Suppressor macrophage treated with lipopolysaccharide for 1 hour (primary cell): Measurements from ENCODE around the gene CADM1.

Source experiments
- DNase-seq, 3 donors: peaks; one replicate each; pipeline ENCODE4 v3.0.0-alpha.2; 2020 to 2022

CADM1 gene

DNA sequence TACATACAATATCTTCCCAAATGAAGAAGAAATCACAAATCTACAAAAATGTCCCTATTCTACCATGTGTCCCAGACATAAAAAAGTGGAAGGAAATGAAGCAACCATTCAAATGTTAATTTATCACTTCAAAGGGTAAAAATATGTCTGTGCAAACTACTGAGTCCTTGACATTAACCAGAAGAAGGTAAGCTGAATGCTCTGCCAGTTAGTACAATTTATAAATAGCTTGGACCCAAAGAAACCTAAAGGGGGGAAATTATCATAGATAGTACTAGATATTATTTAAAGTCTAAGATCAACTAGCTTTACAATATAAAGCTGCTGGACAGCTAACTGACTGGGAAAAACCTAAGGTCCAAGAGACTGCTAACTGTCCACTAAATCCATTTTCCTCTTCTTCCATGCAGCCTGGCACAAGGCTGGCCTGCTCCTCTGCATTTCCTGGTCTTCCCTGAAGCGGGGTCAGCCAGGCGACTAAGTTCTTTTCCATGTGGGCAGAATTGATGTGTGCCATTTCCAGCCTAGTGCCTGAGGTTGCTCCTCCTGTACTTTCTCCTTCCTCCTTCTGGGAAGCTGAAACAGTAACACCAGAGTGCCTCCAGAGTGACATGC lies 190.9 kb downstream of the CADM1 start:
- no peak for DNase-seq

DNA sequence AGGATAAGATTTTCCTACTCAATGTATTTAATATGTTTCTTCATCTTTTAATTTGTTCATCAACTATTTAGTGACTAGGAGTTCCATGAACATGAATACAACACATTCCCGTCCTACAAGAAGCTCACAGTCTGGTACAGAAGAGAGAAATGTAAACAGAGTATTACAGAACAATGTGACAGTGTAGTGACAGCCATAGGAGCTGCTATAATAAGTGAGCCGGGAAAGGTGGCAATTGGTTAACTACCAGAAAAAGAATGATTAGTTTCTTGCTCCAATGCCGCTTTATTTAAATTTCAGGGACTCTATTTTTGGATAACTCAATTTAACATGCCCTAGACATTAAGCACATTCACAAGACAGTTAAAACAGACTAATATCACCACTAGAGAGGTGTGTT lies 192.3 kb downstream of the CADM1 start:
- no peak for DNase-seq

DNA sequence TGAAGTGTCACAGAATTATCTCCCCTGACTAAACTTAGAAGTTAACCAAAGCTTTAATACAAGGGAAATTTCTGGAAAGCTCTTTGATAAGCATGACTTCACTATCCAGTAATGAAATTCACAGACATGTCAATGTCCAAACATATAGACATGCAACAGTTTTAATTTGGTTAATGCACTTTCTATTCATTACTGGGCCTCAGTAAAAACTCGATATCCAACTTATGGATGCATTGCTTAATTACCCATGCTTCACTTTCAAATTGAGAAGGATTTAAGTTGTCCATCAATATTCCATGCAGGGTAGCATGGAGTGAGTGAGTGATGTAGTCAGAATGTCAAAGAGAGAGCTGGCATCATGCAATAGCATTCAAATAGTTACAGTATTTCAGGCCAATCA lies 197.5 kb downstream of the CADM1 start:
- DNase-seq = no peak

DNA sequence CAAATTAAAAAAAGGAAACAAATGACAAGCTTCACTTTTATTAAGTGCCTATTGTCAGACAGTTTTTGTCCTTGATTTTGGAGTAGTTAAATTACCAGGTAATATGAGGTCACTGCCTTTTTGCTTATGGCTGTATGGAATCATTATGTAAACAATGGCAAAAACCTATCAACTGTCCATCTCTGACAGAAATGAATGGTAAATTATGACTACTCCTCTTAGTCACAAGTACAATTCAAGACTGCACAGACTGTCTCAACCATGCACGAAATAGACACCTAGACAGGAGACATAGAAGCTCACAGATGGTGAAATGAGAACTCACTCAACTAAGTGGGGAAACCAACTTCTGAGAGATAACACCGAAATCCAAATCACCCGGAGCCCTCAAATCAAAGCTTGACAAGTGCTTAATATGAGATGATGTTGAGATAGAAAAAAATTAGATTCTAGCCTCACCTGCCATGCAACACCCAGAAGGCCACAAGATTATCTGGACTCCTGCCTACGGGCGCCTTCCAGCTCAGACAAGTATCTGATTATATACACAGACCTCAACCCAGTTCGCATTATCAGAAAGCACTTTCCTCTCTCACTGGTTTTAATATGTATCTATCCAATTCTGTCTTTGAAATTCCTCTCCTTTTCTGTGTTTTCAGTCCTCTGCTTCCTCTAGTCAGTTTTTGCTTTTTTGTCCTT lies 199.3 kb downstream of the CADM1 start:
- DNase-seq = no peak

DNA sequence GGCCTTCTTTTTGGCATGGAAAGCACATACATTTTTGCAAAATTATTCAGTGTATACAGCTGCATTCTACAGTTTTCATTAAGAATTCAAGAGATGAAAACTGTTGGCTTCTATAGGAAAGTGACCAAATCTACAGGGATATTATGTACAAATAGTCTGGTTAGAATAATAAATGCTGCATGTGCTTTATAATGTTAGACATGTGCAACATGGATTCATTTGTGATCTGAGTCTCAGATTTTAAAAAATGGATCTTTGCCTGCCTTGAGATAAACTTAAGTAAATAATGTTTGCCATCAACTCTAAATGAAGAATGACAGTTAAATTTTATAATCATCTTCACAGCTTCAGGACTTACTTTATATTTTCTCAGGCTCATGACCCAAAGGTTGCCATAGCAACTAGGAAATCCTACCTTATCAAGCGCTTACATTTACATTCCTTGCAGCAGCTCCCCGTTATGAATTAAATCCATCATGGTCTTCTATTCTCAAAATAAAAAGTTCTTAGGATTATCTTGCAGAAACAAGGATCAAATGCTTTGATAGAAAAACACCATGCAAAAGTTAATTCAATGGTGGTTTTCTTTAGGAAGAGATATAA lies 200.2 kb downstream of the CADM1 start:
- no peak for DNase-seq

DNA sequence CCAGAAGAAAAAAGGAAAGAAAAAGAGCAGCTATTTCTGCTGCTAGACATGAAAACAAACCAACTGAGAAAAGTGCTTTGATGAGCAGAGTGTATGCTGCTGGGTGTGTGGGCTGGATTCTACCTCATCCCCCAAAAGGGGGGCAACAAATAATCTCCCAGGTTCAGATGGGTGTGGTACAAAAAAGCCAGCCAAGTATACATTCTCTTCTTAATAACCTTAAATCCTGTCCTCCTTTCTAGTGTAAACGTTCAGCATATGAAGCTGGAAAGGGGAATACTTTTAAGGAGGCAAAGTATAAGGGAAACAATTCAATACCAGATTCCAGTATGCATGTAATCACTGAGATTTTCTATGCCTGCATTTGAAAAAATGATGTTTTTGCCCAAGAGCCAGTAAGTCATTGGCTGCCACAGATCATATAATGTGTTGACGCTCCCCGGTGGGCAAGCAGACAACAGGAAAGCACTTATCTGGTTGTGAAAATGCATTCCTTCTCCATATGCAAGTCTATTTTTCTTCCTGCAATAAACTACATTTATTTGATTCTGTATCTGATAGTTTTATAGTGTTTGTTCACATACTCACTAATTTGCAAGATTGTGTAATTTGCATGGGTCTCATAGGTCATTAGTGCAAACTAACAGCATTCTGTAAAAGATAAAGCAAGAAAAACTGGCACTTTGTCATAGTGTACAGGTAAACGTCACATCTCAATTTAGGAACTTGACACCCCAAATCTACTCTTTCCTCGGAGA lies 201.1 kb downstream of the CADM1 start:
- DNase-seq = no peak

DNA sequence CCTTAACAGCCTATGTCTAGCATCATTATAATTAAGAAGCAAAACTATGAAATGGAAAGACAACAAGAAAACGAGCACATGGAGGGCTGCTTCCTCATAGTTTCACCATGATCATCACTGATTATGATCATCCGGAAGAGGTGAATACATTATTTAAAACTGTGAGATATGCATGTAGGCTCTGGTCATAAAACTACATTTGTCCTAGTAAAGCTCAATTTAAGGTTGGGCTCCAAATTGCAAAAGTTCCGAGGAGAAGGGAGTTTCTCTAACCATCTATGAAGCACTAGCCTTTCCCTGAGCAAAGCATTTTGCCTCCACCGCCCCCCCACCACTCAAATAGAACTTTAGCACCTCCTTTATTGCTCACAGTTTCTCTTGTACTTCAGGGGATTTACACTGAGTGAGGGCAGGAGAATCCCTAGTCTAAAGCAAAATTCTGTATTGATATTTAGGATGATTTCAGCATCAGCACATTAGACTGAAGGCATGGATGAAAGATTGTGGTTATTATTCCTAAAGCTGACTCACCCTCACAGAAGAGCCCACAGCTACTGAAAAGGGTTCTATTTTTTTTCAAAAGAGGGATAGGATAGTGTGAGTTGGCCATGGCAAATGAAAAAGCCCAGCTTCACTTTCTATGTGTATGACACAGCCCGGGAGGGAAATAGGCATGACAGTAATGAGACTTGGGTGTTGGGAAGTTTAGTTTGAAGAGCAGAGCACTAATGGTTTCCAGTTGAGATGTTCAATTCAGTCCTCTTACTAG lies 203.4 kb downstream of the CADM1 start:
- peak in 1 of 3 donors; percentile 2 for DNase-seq

DNA sequence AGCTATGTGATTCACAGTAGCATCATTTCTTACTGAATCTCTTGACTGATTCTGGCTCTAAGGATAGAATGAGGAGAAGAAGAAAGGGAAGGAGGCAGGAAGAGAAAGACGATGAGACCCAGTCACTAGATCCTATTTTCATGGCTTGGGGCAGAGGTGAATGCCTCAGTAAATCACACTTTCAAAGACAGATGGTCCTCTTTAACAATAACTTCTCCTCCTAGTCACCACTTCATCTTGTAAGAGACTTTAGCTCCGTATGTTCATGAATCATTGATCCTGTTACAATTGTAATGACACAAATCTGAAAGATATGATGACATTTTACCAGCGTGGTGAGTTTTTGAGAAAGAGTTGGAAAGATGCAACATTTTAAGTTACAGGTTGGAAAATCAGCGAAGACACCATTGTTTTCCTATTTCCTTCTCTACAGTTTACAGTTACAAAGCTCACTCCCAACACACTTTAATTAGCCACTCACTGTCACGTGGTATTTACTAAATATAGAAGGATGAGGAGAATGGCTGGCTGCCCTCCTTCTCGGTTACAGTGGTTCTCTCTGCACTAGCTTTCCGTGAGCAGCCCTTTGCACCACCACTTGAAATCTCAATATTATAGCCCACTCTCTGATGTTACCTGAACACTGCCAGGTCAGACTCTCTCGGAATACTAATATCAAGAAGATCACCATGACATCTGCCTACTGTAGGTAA lies 205.8 kb downstream of the CADM1 start:
- DNase-seq = no peak

DNA sequence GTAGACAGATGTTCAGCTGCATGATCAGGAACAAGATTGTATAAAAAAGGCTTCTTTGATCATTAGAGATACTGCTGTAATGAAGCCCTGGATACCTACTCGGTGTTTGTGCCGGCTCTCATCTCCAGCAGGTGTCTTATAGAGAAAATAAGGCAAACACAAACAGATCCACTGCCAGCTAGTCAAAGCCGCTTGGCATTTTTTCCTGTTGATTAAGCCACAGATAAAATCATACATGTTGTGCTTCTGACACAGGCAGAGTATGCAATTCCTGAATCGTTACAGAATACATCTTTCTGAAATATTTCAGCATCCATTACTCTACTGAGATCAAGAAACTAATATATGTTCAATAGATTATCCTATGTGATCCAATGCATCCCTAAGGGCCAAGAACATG lies 206.9 kb downstream of the CADM1 start:
- DNase-seq = no peak

DNA sequence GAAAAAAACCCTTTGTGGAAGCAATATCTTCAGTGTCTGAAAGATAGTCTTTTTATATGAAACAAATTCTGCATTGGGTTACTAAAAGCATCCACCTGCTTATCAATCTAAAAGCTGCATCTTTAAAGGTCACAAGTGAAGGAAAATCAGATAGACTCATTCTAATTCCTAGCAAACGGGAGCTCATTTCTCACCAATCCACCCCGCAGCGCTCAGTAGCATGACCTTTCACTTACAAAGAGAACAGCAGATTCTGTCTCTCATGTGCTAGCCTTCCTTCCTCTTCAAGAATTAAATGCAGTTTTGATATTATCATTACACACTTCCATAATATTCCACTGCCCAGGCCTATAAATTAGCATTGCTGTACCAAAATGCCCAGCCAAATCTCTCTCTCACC lies 212.9 kb downstream of the CADM1 start:
- no peak for DNase-seq

DNA sequence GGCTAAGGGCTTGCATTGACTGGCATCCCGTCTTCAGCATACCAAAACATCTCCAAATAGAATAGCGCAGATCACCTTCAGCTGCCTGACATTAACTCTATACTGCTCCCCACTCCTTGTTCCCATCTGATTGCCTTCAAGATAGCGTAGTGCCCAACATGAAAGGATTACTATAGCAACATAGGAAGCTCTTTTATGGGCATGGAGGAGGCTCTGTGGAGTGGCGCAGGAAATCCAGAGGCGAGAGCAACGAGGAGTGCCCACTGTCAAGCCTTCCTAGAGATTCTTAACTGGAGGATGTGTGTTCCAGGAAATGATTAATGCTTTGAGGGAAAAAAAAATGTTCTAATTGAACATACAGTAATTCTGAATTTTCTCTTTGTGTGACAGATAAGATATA lies 213.3 kb downstream of the CADM1 start:
- no peak for DNase-seq

DNA sequence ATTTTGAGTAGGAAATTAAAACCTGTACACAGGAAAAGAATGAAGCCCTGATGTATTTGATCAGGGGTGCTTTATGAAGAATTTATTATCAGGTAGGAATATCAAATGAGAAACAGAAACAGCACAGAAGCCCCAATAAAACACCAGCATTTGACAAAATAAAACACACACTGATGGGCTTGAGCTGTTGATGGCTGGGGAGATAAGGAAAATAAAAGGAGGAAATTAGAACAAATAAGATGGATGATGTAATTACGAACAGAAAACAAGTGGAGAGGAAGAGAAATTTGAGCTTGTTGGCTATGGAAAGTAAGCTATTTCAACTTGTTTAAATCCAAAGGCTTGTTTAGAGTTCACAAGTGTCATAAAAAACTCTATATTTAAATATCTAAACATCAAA lies 213.7 kb downstream of the CADM1 start:
- DNase-seq = no peak

DNA sequence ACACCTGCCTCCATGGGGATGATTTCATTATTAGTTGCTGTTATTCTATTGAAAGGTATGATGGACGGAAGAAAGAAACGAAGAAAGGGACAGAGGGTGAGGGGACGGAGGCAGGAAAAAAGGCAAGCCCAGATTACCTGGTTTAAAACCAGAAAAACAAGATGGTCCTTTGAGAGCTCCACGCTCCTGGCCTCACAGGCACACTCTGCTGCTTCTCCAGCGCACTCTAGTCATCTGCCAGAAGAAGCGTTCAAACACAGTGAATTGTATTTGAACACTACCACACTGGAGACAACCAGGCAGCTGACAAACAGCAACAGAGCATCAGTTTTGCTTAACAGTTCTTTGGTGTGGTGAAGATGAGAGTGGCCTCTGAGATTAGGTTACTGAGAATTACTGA lies 216.9 kb downstream of the CADM1 start:
- no peak for DNase-seq

DNA sequence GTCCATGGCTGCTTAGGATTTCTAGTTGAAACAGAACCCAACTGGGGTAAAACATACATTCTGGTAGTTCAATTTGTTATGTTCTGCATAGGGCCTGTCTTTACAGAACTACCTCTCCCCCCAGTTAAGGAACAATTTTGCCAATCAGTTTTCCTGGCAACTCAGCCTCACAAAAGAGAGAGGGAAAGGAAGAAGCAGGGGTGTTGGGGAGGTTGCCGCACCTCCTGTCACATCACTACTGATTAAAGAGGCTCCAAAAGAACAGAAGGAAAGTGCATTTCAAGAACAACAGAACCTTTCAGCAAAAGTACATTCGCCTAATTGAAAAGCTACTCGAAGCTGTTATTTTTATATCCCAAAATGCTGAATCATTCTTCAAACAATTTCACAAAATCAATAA lies 217.6 kb downstream of the CADM1 start:
- DNase-seq = no peak

DNA sequence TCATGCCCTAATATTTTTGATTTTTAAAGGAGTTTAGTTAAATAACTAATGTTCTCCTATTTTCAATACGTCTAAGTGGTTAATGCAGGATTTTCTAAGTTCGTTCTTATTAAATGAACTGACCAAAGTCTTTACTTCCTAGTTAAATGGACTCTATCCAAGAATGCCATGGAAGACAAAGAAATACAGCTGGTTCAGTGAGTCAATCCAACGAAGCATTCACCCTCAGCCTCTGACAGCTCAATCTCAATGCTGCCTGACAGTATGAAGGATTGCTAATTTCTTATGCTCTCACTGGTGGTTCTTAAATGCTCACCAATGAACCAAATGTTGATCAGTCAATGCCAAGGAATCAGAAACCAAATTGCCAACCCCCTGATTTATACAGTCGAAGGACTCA lies 219.4 kb downstream of the CADM1 start:
- no peak for DNase-seq

DNA sequence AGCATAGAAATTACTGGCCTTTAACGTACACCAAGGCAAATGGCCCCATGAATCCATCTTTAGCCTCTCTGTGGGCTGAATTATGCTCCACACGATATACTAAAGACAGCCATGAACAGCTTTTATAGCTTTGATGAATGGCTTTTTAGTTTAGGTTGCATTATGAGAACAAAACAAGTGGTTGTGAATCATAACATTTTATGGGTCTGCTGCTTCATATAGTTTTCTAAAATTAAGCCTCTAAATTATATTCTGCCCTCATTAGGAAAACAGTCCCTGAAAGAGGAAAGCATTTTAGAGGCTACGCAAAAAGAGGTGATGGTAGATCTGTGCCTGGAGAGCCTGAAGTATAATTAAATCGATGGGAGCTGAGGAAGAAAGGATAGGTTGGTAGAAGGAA lies 221.3 kb downstream of the CADM1 start:
- no peak for DNase-seq

DNA sequence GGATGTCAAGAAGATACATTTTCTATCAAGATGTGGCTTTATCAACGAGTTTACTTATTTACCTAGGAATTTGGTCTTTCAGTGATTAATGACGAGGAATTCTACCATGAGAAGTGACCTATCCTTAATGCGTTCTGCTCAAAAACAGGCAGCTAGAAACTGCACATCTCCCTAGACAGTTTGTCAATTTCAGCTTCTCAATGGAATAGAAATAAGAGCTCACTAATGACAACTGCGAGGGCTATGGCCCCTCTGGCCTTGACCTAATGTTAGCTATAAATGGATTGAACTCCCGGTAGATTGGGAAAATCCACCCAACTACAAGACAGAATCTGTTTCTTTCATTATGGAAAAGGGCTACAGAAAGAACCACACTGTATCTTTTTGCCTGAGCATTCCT lies 223.4 kb downstream of the CADM1 start:
- no peak for DNase-seq

DNA sequence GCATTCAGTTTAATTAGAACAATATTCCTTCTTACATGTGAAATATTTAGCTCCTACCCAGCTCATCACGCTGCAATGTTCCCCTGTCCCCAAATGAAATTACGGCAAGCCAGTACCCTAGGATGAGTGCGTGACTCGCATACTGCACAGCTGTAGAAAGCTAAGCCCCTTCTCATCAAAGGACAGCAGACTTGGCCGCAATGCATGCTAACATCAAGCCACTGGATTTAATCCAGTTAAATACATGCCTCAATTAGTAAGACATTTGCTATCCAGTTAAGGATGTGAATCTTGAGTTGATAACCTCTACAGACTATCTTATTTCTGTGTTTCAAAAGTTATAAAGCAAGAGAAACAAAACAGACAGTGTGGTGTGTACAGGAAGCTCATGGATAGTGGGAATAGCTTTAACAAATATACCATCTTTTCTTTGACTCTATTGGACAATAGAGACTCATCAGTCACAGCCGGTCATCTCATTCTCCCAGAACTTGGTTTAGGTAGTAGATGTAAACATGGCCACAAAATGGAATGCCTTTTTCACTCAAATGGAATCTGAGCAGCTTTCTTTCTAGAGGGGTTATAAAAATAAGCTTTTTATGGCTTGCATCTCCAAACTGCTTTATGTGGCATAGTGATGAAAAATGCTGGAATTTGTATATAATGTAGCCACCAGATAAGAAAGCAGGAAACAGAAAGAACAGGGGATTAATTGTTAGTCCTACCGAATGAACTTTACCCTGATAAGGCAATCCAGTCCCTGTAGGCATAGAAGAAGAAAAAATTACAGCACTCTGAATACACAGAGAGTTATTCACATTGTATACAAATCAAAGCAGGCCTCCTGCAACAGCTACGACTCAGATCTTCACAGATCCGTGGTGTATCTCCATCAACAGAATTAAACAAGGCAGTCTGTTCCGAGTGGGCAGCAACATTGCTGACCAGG lies 224.1 kb downstream of the CADM1 start:
- no peak for DNase-seq

DNA sequence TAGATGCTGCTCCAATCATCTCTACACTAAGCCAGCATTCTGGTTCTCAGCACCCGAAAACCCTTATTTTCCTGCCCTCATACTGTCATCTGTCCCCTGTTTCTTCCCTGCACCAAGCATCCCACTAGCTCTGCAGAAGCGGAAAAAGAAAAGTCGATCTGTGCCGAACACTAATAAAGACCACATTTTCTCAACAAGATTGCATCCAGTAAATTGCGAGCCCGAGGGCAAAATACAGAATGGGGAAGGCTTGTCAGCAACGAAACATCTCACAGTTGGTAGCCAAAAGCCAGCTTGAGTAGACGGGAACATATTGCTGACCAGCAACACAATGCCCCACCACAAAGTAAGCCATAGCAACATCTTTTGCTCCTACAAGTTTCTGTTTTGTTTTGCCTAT lies 227.4 kb downstream of the CADM1 start:
- no peak for DNase-seq

DNA sequence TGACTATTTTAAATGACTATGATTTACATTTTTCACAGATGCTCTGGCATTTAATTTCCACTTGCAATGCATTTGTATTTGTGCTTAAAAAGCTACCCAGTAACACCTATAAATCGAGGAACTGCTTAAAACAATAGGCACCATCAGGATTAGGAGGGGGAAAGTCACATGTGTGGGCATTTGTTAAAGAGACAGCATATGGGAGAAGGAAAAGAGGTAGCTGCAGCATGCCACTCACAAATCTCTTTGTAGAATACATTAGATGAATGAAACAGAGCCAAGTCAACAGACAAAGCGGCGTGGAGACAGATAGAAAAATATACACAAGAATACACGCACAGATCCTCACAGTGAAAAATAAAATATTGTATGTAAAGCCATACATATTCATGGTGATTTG lies 228.0 kb downstream of the CADM1 start:
- no peak for DNase-seq

DNA sequence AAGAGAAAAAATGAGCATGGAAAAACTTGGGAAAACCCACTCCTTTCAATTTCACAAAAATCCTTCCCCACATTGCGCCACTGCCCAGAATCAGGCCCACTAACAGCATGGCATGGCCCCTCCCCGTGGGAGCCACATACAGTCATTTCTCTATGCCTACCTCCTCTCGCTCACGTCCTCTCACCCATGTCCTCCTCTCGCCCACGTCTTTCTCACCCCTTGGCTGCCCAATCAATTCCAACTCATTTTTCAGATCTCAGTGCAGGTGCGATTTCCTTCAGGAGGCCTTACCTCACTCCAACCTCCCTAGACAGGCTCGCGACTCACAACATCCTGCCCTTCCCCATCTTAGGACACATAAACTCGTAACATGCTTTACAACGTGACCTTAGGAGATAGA lies 229.2 kb downstream of the CADM1 start:
- DNase-seq = no peak
